ENCODE measurements around the gene PUS1.

The PUS1 gene

GRCh38 chr12:131904346-131904745 is 24.7 kb upstream of the PUS1 start:
- no peak for TF ChIP-seq CTCF (IDR thresholded peaks at IDR 0.05; ENCODE audit: low read depth, low read length)
- DNase-seq (ENCODE audit: extremely low read depth, low read depth), result no peak

- no peak for DNase-seq (ENCODE audit: extremely low read depth, low read depth)
- TF ChIP-seq CTCF (IDR thresholded peaks at IDR 0.05; ENCODE audit: low read depth, low read length), result no peak
Observed at GRCh38 chr12:131905081-131905629, 23.9 kb upstream of the PUS1 start.

GRCh38 chr12:131905630-131906091 is 23.4 kb upstream of the PUS1 start:
- DNase-seq (ENCODE audit: extremely low read depth, low read depth), result no peak
- TF ChIP-seq CTCF (IDR thresholded peaks at IDR 0.05; ENCODE audit: low read depth, low read length), result no peak

GRCh38 chr12:131907379-131908091 is 21.5 kb upstream of the PUS1 start:
- no peak for DNase-seq (ENCODE audit: extremely low read depth, low read depth)
- TF ChIP-seq CTCF (IDR thresholded peaks at IDR 0.05; ENCODE audit: low read depth, low read length), result no peak

- DNase-seq (ENCODE audit: extremely low read depth, low read depth), result no peak
- TF ChIP-seq CTCF (IDR thresholded peaks at IDR 0.05; ENCODE audit: low read depth, low read length), result no peak
Observed at GRCh38 chr12:131908092-131909080, 20.7 kb upstream of the PUS1 start.

- TF ChIP-seq CTCF (IDR thresholded peaks at IDR 0.05; ENCODE audit: low read depth, low read length), result no peak
- DNase-seq (ENCODE audit: extremely low read depth, low read depth), result no peak
Observed at GRCh38 chr12:131909081-131909751, 19.9 kb upstream of the PUS1 start.

Measured in AG09319 (cell line).